HG03571 (cell line): ENCODE measurements around the gene ARHGAP18.
A peak's percentile ranks its signal among the peaks of the same experiment; 100 is the strongest.

Experiments
- ATAC-seq: cut with Tn5 transposase; IDR thresholded peaks from one replicate; pipeline ENCODE4 v1.9.1; 2021; ENCODE audit not compliant: unreplicated experiment

Gene ARHGAP18, protein sequence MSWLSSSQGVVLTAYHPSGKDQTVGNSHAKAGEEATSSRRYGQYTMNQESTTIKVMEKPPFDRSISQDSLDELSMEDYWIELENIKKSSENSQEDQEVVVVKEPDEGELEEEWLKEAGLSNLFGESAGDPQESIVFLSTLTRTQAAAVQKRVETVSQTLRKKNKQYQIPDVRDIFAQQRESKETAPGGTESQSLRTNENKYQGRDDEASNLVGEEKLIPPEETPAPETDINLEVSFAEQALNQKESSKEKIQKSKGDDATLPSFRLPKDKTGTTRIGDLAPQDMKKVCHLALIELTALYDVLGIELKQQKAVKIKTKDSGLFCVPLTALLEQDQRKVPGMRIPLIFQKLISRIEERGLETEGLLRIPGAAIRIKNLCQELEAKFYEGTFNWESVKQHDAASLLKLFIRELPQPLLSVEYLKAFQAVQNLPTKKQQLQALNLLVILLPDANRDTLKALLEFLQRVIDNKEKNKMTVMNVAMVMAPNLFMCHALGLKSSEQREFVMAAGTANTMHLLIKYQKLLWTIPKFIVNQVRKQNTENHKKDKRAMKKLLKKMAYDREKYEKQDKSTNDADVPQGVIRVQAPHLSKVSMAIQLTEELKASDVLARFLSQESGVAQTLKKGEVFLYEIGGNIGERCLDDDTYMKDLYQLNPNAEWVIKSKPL

DNA sequence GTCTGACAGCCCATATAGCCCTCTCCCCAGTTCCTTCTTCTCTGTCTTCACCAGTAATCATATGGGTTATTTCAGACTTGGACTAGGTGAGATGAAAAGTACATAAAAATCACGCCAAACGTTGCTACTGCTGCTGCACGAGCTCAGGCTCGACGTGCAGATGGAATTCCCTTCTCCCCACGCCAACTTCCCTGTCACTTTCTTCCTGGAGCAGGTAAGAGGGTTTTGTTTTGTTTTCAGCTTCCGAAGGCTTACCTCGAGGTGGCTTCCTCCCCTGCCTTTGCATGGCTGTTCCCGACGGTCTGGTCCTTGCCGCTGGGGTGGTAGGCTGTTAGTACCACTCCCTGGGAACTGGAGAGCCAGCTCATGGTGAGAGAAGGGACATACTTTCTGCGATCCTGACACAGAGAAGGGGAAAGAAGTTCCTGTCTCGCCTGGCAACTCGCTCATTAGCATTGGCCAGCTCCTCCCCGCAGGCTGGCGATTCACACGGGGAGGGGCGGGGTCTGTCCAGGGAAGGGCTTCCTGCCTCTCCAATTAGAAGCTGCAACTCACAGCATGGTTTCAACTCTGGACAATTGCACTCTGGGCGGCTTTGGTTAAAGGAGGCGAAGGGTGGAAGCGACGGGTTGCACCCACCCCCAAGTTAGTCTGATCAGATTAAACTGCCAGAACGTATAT lies at the start of gene ARHGAP18:
Gene ARHGAP18, minus strand, starts transcription at position 409 of the 681 bp plus-strand sequence. Its CDS starts 41 bp downstream, at position 368.
- ATAC-seq, result peak; percentile 98

DNA sequence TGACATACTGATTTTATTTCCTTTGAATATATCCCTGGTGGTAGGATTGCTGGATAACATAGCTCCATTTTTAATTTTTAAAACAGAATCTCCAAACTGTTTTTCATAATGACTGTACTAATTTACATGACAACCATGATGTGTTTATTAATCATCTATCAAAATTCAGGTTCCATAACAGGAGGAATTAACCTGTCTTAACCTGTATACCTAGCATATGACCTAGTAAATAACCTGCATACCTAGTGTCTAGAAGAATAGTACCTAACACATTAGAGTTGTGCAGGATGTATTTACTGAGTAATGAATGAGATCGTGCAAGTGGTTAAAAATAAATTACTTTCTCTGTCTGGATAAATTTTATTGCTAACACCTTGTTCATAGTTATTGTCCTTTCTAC lies 45.8 kb upstream of the ARHGAP18 start:
- no peak for ATAC-seq

DNA sequence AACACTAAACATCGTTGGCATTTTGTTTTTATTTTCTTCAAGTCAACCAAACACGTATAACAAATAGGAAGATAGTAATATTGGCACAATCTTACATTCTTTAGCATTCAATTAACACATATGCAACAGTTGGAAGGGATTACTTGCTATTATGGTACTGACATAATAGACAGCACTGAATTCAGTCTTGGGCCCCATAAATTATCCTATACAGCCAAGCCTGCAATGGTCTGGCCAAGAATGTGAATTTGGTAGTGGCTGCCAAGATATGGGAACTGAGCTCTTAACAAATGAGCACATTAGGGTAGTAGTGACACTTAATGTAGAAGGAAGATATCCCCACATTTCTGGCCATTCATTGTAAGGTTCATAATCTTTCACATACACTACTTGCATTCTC lies 44.8 kb upstream of the ARHGAP18 start:
- no peak for ATAC-seq

DNA sequence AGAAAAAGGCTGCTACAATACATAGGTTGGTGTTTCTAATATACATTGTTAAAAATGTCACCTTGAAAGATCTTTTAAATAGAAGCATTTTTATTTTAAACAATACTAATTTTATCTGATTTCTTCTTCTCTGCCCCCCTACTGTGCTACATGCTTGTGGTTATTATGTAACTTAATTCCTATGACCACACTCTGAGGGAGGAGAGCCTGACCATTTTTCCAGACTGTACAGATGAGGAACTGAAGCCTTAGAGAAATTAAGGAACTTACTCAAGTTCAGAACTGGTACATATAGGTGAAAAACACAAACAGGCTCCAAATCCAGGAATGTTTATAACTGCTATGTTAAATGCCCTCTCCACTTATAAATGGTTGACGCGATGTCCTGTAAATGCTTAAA lies 43.4 kb upstream of the ARHGAP18 start:
- ATAC-seq, result no peak

DNA sequence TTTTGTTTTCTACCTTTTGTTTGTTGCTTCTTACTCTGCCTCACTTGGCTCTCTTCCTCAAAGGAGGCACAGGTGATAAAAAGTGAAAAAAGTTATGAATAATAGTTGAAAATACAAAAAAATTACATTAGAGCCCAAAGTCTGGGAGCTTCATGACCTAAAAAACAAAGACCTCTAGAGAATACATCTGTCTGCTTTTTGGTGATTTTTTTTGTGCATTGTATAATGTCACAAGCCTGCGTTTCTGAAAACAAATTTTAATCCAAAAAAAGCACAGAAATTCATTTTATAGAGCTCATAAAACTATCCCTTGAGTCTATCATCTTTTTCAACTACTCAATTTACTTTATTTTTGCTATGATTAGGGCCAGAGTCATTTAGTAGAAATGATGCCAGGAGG lies 41.4 kb upstream of the ARHGAP18 start:
- no peak for ATAC-seq

DNA sequence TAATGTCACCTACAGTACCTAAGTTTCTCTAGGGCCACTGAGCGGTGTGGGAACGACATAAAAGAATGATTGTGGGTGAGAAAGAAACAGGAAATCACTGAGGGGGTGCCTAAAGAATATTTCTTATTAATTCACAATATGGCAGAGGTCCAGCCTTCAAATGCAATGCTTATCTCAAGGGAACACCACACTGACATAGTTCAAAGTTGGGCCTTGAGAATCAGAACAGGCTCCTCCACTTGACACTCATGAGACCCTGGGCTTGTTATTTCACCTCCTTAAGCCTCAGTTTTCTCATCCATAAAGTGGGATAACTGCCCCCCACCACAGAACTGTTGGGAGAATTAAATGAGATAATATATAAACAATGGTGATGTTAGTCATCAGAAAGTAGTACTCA lies 40.4 kb upstream of the ARHGAP18 start:
- no peak for ATAC-seq

DNA sequence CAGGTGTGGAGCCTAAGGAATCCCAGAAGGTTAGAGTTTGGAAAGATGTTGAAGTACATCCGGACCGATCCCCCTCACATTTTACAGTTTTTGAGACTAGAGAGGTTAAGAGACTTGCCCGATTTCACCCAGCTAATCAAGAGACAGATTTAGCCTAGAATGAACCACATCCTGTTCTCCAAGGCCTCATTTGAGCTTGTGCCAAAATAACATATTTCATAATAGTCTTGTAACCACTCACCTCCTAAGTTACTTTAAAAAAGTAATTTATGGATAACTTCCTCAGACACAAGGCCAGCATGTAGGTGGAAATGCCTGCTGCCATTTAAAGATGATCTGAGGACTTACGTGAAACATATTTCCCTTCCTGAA lies 39.8 kb upstream of the ARHGAP18 start:
- ATAC-seq, result peak; percentile 43

DNA sequence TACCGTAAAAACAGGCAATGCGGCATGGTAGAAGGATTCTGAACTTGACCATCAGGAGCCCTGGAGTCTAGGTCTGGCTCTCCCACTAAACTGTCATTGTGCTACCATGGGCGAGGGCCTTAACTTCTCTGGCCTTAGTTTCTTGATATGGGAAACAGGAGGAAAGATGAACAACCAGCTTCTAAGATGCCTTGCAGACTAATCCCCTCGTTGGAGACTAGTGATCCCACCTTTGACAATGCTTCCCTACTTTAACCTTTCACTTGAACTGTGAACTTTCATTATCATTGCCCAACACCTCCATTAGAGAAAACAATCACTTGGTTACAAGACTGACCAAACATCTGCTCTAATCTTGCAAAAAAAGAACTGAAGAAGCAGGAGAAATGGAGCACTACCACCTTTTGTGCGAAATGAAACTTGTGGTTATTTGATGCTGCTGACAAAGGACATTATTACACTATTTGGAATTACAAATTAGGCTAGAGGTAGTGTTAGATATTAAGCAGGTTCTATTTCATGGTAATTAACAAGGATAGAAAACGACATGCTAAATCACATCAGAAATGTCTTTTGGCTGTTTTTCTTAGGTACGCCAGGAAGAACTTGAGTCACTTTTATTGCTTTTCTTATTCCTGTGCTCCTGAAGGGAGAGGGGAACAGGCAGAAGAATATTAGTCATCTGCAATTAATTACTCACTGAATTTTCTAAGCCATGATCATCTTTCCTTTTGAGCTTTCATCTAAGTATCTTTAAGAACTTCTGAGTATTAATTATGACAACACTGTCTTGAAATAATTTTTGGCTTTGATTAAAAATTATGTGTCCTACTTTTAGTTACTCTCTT lies 39.1 kb upstream of the ARHGAP18 start:
- no peak for ATAC-seq

DNA sequence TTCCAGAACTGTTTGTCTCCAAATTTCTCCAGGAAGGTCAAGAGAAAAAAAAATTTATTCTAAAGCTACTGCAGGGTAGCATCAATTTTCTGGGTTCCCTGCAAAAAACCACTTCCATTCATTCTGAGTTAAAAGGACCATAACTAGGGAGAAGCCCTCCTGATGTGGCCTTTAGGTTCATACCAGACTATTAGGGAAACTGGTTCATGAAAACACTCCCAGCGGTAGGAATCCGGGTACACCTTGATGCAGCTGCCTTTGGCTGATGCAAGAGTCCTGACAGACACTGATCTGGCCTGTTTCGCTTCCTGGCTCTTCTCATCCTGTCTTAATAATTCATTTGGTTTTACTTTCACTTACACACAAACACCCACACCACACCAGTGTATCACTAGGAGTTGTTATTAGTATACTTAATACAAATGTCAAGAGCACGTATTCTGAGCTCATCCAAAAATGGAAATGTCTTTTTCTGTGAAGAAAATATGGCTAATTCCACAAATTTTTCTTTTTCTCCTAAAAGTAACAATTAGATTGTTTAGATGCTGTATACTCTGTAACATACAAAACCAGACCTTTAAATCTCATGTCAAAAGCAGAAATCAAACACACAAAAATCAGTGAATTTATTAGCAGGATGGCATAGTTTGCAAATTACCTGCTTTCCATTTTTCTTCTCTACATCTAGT lies 38.4 kb upstream of the ARHGAP18 start:
- peak; percentile 86 for ATAC-seq

DNA sequence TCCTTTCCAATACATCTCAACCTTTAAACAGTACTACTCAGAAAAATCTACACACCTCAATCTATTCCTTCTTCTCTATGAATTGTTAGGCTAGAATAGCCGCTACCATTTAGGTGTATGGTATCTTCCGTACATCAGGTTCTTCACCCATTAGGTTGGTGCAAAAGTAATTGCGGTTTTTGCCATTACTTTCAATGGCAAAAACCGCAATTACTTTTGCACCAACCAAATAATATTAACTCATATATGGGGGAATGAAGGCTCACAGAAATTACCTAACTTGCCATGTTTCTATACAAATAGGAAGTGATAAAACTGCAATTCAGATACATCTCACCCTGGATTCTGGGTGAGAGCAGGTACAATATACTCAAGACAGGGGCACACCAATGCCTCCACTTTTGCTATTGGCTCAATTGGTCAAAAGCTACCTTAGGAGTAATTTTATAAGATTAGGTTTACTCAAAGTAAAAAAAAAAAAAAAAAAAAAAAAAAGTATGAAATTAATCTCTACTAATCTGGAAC lies 37.7 kb upstream of the ARHGAP18 start:
- ATAC-seq, result no peak

DNA sequence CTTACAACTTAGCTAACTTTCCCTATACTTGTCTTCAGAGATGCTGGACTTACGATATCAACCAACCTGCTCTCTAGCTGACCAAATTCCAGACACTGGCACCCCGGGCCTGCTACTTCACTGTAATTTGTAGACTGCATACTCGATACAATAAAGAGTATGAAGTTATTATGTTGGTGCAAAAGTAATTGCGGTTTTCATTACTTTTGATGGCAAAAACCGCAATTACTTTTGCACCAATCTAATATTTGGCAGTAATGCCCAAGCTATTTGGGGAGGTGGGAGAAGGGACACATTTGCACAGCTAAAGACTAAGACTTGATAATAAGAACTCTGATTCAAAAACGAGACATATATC lies 34.9 kb upstream of the ARHGAP18 start:
- no peak for ATAC-seq

DNA sequence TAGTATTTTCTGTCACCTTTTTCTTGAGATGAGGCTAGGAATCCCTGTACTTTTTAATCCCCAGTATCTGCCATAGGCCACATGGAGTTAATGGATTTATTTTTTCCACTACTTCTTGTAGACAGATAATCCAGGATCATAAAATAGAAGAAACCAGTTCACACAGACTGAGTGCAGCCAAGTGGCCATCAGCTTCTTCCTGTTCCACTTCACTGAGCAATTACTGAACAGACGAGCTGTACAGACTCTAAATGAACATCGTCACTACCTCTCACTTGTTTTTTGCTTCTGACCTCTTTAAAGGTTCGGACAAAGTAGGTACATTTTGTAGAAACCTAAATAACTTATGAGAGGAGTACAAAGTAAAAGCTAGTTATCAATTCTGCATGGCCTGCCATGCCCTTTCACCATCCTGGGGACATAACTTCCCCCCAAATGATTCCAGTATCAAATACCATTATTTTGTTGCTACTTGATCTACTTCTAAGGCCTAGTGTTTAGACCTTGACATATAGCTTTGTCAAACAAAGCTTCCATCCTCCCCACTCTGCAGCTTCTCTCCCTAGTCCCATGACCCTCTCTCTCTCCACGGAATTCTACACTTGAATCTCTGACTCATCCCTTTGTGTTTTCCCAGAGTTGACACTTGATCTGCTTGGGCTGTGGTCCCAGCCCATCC lies 34.4 kb upstream of the ARHGAP18 start:
- ATAC-seq, result peak; percentile 39

DNA sequence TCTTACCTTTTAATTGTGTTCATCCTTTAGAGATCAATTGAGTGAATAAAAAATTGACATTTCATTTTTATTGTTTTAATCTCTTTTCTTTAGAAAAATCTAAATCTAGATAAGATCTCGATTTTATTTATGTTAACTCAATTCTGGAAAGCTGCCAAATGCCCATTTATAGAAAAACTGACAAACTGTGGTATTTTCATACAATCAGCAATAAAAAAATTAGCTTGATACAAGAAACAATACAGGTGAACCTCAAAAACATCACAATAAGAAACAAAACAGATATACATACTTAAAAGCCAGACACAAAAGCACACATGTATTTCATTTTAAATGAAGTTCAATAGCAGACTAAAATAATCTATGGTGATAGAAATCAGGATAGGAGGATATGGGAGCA lies 30.0 kb upstream of the ARHGAP18 start:
- no peak for ATAC-seq

DNA sequence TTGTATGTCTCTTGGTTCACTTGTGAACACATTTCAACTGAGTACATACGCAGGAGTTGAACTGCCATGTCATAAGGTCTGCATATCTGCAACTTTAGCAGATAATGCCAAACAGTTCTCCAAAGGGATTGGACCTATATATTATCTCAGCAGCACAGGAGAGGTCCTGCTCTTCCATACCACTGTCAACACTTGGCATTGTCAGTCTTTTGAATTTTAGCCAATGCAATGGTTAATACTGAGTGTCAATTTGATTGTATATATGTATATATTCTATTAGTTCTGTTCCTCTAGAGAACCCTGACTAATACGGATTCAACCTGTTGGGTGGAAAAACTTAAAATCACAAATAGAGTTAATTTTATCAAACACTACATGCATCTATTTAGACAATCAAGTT lies 26.1 kb upstream of the ARHGAP18 start:
- ATAC-seq, result no peak

DNA sequence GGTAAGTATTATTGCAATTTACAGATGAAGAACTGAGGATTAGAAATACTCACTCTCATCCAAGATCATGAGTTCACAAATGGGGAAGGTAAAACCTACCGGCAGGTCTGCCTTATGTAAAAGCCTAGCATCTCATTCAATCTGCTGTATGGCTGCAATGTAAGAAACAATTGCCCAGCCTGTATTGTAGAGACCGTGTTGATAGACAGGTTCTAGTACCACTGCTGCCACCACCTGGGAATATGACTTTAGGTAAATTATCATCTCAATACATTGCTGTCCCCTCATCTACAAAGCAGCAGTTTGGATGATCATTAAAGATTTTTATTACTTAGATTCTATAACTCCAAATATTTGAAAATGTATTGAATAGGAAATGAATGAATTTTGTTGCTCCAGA lies 23.3 kb upstream of the ARHGAP18 start:
- no peak for ATAC-seq

DNA sequence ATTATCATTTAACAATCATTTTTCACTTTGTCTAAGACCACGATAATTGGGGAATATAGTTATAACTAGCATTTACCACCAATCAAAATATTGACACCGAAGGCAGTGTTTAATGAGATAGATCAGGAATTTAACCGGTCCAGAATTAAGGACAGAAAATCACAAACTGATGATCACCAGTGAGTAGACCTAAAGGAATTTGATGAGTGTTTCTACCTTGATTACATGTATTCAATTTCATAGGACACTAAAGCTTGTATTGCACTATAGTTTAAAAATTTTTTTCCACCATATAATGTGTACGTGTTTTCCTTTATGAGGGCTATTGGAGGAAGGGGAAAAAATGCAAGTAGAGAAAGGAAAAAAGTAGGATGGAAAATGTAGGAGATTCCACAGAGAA lies 22.6 kb upstream of the ARHGAP18 start:
- ATAC-seq, result no peak

DNA sequence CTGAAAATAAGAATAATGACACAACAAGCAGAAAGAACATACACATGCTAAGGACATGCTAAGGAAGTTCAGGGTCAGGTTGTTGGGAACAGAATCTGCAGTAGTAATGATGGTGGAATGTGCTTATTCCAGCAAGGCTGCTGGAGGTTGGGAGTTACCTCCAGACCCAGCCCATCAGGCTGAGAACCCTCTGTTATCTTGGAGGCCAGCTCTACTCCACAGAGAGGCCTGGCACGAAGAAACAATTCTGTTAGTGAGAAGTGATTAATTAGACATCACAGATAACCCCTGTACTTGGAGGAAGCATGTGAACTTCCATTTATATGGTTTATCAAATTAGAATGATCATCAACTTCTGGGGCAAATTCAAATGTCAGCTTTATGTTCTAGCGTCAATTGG lies 22.1 kb upstream of the ARHGAP18 start:
- ATAC-seq, result no peak

DNA sequence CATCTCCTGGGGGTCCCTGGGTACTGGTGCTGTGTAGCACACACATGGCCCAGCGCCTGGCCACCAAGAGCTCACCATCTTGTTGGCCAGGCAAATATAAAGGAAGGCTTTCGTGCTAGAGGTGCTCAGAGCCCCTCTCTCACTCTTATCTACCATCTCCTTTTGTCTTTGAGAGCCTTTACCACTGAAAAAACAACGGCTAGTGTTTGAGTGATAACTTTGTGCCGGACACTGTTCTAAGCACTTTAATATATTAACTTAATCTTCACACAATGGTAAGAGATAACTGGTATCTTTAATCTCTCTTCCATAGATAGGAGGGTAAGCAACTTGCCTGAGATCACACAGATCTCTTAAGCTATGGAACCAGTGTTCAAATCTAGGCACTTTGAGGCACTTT lies 21.5 kb upstream of the ARHGAP18 start:
- no peak for ATAC-seq

DNA sequence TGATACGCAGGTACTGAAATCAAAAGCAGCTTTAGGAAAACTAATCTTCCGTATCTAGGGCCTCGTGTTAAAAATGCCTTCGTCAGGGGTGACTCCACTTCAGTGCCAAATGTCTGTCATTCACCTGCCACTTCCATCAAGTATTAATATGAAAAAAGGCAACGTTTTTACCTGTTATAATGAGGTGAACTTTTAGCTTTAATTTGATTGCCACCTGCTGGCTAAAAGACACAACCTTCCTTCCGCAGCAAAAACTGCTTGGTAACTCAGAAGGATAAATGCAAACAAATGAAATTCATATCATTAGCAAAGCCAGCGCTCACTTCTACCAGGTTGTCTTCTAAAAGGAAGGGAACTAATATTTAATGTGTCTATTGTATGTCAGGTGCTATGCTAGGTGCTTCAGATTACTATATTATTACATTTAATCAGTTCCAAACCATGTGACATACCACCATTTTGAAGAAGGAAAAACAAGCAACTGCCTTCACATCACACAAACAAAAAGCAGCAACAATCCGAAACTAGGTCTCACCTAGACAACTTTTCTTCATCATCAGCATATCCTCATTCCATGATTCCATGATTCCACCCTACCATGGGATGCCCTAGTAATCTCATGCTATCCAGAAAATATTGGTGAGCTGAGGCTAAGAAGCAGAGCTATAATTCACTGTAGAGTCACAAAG lies 20.6 kb upstream of the ARHGAP18 start:
- ATAC-seq, result peak; percentile 70
